HUES64 (cell line): ENCODE results near the gene AKR1D1.
"Not testable (repeated sequence)": the region's sequence is repeated elsewhere in the genome, so short reads cannot be mapped to it uniquely, and the experiment has no call there.

ENCODE experiments used
- H3K27ac ChIP-seq: 2 replicates; pipeline ENCODE4 v1.7.0; 2013; ENCODE audit warnings: low read depth, low read length, inconsistent platforms
- H3K27me3 ChIP-seq: 2 replicates; pipeline ENCODE4 v1.6.1; 2013; ENCODE audit warnings: mild to moderate bottlenecking, low read length; ENCODE audit not compliant: insufficient read depth
- H3K36me3 ChIP-seq: 2 replicates; pipeline ENCODE4 v1.6.1; 2013; ENCODE audit warnings: mild to moderate bottlenecking, low read length; ENCODE audit not compliant: insufficient read depth
- H3K4me1 ChIP-seq: 2 replicates; pipeline ENCODE4 v1.6.1; 2013; ENCODE audit warnings: mild to moderate bottlenecking, low read length, moderate library complexity; ENCODE audit not compliant: insufficient read depth
- H3K4me3 ChIP-seq: 2 replicates; pipeline ENCODE4 v1.5.1; 2013; ENCODE audit warnings: mild to moderate bottlenecking, low read length, moderate library complexity
- H3K9ac ChIP-seq: 2 replicates; pipeline ENCODE4 v1.6.1; 2013; ENCODE audit warnings: mild to moderate bottlenecking, low read depth, low read length
- H3K9me3 ChIP-seq: 2 replicates; pipeline ENCODE4 v1.6.1; 2013; ENCODE audit warnings: low read depth, low read length; ENCODE audit not compliant: insufficient read depth
- WGBS: fragments of 150-250, 120-280 bp; methylation state at CpG from one replicate; pipeline ENCODE4 v1.1.7; 2013; ENCODE audit warnings: missing lambda C conversion rate; 5-methylcytosine and 5-hydroxymethylcytosine counted together

Gene AKR1D1

DNA sequence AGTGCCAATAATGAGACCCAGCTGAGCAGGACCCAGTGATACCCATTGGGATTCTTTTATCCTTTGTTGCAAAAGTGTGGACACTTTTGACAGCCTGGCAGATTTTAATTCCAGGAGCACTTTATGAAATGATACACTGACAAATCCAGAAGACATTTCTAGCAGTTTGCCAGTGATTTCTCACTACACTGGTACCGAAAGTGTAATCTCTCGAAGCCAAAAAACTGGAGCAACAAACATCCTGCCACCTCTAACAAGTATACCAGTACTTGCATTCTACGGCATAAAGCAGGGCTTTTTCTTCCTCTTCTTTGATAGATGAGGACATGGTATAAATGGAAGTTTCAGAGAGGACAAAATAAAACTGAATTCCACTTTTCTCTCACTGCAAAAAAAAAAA lies 28.4 kb upstream of the AKR1D1 start:
- Histone ChIP-seq H3K4me3 (no peak overlapping the region), H3K27ac (no peak overlapping the region), H3K9me3 (no peaks in the 10 kb centered on the region), H3K9ac (no peak overlapping the region), H3K4me1 (no peaks in the 10 kb centered on the region), H3K27me3 (no peaks in the 10 kb centered on the region), H3K36me3 (no peaks in the 10 kb centered on the region)
- 98% methylated on average over 2 of the region's 3 CpGs for WGBS

DNA sequence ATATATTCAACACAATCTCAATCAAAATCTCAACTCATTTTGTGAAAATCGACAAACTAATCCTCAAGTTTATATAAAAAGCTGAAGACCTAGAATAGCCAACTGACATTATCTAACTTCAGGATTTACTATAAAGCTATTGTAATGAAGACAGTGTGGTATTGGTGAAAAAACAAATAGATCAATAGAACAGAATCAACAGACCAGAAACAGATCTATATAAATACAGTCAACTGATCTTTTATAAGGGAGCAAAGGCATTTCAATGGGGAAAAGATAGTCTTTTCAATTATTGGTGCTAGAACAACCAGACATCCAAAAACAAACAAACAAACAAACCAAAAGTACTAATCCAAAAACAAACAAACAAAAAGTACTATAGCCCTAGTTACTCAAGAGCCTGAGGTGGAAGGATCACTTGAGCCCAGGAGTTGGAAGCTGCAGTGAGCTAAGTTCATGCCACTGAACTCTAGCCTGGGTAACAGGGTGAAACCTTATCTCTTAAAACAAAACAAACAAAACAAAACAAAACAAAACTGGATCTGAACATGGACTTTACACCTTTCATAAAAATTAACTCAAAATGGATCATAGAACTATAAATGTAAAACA lies 26.6 kb upstream of the AKR1D1 start:
- Histone ChIP-seq H3K36me3 (no peaks in the 10 kb centered on the region), H3K27me3 (no peaks in the 10 kb centered on the region), H3K27ac (no peak overlapping the region), H3K9ac (no peak overlapping the region), H3K4me3 (no peak overlapping the region), H3K9me3 (no peaks in the 10 kb centered on the region), H3K4me1 (no peaks in the 10 kb centered on the region)
- WGBS, result 100% methylated on average over 1 of the region's 1 CpG

- not testable (repeated sequence) for H3K36me3 ChIP-seq
- 93% methylated on average over 7 of the region's 7 CpGs for WGBS
Observed at GRCh38 chr7:138051712-138052247, 24.5 kb upstream of the AKR1D1 start.

GRCh38 chr7:138052696-138053095 lies 23.6 kb upstream of the AKR1D1 start:
- Histone ChIP-seq H3K27ac (no peak overlapping the region), H3K9me3 (no peaks in the 10 kb centered on the region), H3K9ac (no peak overlapping the region), H3K27me3 (no peaks in the 10 kb centered on the region), H3K36me3 (no peaks in the 10 kb centered on the region), H3K4me3 (no peak overlapping the region), H3K4me1 (no peaks in the 10 kb centered on the region)
- 93% methylated on average over 3 of the region's 3 CpGs for WGBS

More at GRCh38 chr7:138051712-138052247, 24.5 kb upstream of the AKR1D1 start:
- H3K4me1 ChIP-seq, H3K27ac ChIP-seq, H3K27me3 ChIP-seq, H3K9me3 ChIP-seq, H3K9ac ChIP-seq, H3K4me3 ChIP-seq: not testable (repeated sequence)

GRCh38 chr7:138055698-138056097 lies 20.6 kb upstream of the AKR1D1 start:
- no CpG with 5 or more reads among the region's 4 CpGs for WGBS
- H3K36me3 ChIP-seq, H3K9me3 ChIP-seq, H3K27ac ChIP-seq, H3K4me1 ChIP-seq, H3K4me3 ChIP-seq, H3K27me3 ChIP-seq, H3K9ac ChIP-seq: not testable (repeated sequence)

DNA sequence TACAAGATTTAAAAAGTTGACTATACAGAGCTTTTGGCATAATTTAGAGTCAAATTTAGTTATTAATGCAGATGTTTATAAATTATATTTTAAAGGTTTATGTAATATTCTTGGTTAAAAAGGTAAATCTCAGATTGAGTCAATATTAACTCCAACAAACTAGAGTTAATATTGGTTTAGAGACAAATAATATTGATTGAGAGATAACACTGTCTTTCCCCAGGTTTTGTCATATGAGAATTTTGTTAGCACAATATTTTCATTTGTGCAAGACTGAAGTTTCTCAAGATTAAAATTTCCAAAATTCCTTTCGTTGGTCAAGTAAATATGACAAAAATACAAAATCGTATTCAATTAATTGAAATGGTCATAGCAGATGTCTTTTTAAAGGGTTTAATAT lies 12.9 kb upstream of the AKR1D1 start:
- no peaks in the 10 kb centered on the region for H3K9me3 ChIP-seq
- H3K4me3 ChIP-seq, result no peak overlapping the region
- H3K27ac ChIP-seq, result no peak overlapping the region
- H3K27me3 ChIP-seq, result no peaks in the 10 kb centered on the region
- H3K9ac ChIP-seq, result no peak overlapping the region
- WGBS, result 94% methylated on average over 2 of the region's 2 CpGs
- H3K4me1 ChIP-seq, result peaks cover 5% of the 10 kb centered on the region; the same call in 1 of the 2 replicates
- no peaks in the 10 kb centered on the region for H3K36me3 ChIP-seq

- Histone ChIP-seq H3K36me3 (no peaks in the 10 kb centered on the region), H3K9ac (no peak overlapping the region), H3K9me3 (no peaks in the 10 kb centered on the region), H3K4me1 (peaks cover 8% of the 10 kb centered on the region; the same call in 1 of the 2 replicates), H3K4me3 (no peak overlapping the region), H3K27me3 (no peaks in the 10 kb centered on the region), H3K27ac (no peak overlapping the region)
- WGBS, result 79% methylated on average over 5 of the region's 5 CpGs
Observed at GRCh38 chr7:138064856-138065357, 11.4 kb upstream of the AKR1D1 start.

DNA sequence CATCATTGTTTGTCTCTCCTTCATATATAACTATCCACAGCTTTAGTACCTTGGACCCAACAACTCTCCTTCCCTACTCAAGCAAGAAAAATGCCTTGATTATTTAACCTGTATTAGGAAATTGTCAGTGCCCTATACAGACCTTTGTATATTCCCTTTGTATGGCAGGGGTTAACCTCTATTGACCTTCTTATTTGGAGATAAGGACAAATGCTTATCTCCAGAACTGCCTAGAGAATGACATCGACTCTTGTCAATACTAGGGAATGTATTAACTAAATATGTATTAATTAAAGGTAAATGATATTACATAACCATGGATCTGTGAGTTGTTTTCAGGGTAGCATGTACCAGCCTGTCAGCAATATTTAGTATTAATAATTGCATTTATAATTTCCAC lies 10.4 kb upstream of the AKR1D1 start:
- no CpG with 5 or more reads among the region's 1 CpG for WGBS
- H3K27ac ChIP-seq, result no peak overlapping the region
- no peaks in the 10 kb centered on the region for H3K9me3 ChIP-seq

DNA sequence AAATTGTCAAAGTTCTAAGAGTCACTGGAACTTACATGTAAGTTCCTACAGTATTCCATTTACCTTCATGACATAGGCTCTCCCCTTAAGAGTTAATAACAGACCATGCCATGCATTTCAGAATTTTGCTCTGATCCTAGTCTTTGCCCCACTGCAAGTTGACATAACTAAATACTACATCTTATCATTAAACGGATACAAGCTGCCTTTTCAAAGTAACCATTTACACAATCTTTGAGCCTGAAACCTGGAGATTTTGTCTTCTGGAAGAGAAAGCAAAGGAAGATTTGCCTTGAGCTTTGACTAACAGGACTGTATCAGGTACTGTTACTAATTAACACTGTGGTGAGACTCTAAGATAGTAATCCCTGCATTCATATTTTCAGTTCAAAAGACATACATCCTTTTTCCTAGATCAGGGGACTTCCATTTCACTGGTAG lies 9.3 kb upstream of the AKR1D1 start:
- Histone ChIP-seq H3K27me3 (no peaks in the 10 kb centered on the region), H3K4me3 (no peak overlapping the region), H3K36me3 (no peaks in the 10 kb centered on the region), H3K9me3 (no peaks in the 10 kb centered on the region), H3K27ac (no peak overlapping the region), H3K4me1 (peaks cover 19% of the 10 kb centered on the region), H3K9ac (no peak overlapping the region)
- 94% methylated on average over 1 of the region's 1 CpG for WGBS

More for the DNA sequence above, 10.4 kb upstream of the AKR1D1 start:
- H3K9ac ChIP-seq, result no peak overlapping the region
- no peaks in the 10 kb centered on the region for H3K27me3 ChIP-seq
- no peaks in the 10 kb centered on the region for H3K36me3 ChIP-seq
- peaks cover 8% of the 10 kb centered on the region; the same call in 1 of the 2 replicates for H3K4me1 ChIP-seq
- no peak overlapping the region for H3K4me3 ChIP-seq

DNA sequence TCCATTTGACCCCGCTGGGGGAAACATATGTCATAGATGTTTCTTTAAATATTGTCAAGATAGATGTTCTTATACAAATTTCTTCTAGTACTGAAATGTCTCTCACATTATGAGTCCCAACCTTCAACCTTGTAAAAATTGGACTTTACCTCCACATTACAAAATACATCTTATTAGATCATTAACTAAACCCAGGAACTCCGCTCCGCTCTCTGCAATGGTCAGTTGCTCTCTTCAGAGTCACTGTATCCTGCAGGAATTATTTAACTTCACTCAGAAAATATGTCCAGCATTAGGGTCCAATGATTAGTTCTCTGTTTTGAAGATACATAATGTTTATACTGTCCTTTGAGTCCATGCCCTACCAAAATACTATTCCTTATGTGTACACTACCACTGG lies 8.5 kb upstream of the AKR1D1 start:
- H3K27ac ChIP-seq, result no peak overlapping the region
- H3K36me3 ChIP-seq, result no peaks in the 10 kb centered on the region
- peaks cover 26% of the 10 kb centered on the region for H3K4me1 ChIP-seq
- H3K27me3 ChIP-seq, result no peaks in the 10 kb centered on the region
- H3K9me3 ChIP-seq, result no peaks in the 10 kb centered on the region
- H3K9ac ChIP-seq, result no peak overlapping the region
- no peak overlapping the region for H3K4me3 ChIP-seq
- 97% methylated on average over 3 of the region's 3 CpGs for WGBS

DNA sequence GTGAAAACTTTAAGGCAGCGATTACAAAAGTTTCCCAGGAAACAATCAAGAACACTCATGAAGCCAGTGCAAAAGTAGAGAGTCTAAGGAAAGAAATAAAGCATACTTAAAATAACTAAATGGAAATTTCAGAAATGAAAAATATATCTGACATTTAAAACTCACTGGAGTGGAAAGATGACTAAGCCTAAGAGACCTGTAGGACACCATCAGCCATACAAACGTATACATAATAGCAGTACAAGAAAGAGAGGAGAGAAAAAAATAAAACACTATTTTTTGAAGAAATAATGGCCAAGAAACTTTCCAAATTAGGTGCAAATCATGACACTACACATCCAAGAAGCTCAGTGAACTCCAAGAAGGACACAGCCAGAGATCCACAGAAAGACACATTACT lies 5.4 kb upstream of the AKR1D1 start:
- no CpG with 5 or more reads among the region's 2 CpGs for WGBS
- H3K4me1 ChIP-seq, result peaks cover 25% of the 10 kb centered on the region
- H3K36me3 ChIP-seq, result no peaks in the 10 kb centered on the region
- peaks cover 8% of the 10 kb centered on the region for H3K9me3 ChIP-seq
- no peaks in the 10 kb centered on the region for H3K27me3 ChIP-seq
- H3K27ac ChIP-seq, result no peak overlapping the region
- H3K4me3 ChIP-seq, result no peak overlapping the region
- H3K9ac ChIP-seq, result no peak overlapping the region
